NCI-H2227 treated with DMSO at 0.1 percent for 48 hours (cell line): ENCODE results near the gene KCNN2.

Experiments
- DNase-seq: peaks from one replicate; lab custom pipeline; 2025; lab: John Stamatoyannopoulos, UW

The KCNN2 gene

DNA sequence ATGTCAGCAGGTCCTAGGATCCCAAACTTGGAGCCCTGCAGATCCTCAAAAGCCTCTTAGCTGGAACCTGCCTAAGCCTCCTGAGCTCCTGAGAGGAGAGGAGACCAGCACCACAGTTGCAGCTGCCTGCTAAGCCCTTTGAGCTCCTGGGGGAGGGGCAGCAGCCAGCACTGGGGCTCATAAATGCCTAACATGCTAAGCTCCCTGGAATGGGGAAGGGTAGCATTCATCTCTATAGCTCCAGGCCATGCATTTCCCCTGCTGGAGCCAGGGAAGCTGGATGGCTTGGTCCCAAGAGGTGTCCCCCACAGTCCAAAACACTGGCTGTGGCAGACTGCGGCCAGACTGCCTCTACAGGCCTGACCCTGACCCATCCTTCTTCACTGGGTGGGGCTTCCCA lies 182.7 kb downstream of the KCNN2 start:
- no peak for DNase-seq
